ENCODE data around the gene TLR7.

TLR7 gene

GRCh38 chrX:12934850-12935249 is 68.0 kb downstream of the TLR7 start:
- DNase-seq: no peak

- no peak for DNase-seq
Measured at GRCh38 chrX:12936947-12937346, 70.1 kb downstream of the TLR7 start.
